ENCODE results near the gene ERFL. TPM values are rescaled to one million over a fixed set of nuclear protein-coding genes. Genes with fewer than 3 reads are reported as not detected.

The ERFL gene
- total and polyA plus RNA-seq, 2 donors (not counting 1 experiment from before 2014, with no cell fraction given), result 2.3 to 5.5 TPM

DNA sequence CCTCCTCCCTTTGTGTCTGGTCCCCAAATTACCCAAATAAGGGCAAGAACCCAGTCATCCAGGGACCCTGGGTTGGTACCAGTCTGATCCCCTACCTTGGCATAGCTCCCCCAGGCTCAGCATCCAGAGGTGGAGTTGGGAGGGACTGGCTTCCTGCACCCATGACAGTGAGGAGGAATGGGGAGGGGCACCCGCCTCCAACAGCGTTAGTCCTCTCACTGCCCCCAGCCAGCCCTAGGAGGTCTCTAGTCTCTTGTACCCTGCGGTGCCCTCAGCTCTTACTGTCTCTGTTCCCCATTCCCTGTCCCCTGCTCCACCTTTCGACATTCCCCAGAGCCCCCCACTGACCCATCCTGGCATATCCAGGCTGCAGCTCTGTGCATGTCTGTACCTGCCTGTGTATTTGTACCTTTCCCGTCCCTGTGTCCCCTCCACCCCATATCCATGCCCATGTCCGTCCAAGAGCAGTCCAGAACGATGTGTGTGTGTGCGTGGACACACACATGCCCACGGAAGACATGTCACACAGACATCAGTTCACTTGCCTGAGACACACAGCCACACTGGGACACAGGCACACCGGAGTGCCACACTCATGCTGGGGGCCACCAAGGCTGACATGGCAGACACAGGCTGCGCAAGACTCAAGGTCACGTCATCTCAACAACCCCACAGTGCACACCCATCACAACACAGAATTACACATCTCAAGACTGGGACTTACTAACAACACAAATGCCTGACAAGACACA, 17.8 kb downstream of the ERFL start:
- TF ChIP-seq EZH2 (IDR thresholded peaks at IDR 0.05; ENCODE audit: borderline replicate concordance, insufficient read depth, low read depth, low read length, poor library complexity, severe bottlenecking), result no peak
- TF ChIP-seq, protein P1, sequence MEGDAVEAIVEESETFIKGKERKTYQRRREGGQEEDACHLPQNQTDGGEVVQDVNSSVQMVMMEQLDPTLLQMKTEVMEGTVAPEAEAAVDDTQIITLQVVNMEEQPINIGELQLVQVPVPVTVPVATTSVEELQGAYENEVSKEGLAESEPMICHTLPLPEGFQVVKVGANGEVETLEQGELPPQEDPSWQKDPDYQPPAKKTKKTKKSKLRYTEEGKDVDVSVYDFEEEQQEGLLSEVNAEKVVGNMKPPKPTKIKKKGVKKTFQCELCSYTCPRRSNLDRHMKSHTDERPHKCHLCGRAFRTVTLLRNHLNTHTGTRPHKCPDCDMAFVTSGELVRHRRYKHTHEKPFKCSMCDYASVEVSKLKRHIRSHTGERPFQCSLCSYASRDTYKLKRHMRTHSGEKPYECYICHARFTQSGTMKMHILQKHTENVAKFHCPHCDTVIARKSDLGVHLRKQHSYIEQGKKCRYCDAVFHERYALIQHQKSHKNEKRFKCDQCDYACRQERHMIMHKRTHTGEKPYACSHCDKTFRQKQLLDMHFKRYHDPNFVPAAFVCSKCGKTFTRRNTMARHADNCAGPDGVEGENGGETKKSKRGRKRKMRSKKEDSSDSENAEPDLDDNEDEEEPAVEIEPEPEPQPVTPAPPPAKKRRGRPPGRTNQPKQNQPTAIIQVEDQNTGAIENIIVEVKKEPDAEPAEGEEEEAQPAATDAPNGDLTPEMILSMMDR (IDR thresholded peaks at IDR 0.05), result no peak
- H3K4me1 Mint-ChIP-seq, result peaks cover 39% of the 10 kb centered on the region
- POLR2A ChIA-PET, result interaction anchor here (1.0 kb wide), 1 partner anchor 27 kb away, joined by 4 read pairs; no protein-coding TSS in a partner anchor
- H3K79me2 ChIP-seq (ENCODE audit: control insufficient read depth, insufficient read depth, low read length), result no peaks in the 10 kb centered on the region
- H3K9ac ChIP-seq (ENCODE audit: low read length), result no peak overlapping the region
- no peaks in the 10 kb centered on the region for H3K9me3 Mint-ChIP-seq (ENCODE audit: insufficient read depth)
- CTCF ChIA-PET, result interaction anchor here (1.1 to 2.0 kb wide), 3 partner anchors 21 to 47 kb away, joined by 3 to 7 read pairs (median 4); no protein-coding TSS in a partner anchor
- H3K27ac Mint-ChIP-seq, result peak overlapping the region; percentile 59
- peaks cover 18% of the 10 kb centered on the region for H3K27me3 Mint-ChIP-seq
- H3K36me3 ChIP-seq (replicated peaks in 1 of 2; ENCODE audit: control extremely low read depth in 1 of 2, control insufficient read depth in 1 of 2, extremely low read depth in 1 of 2, insufficient read depth in 2 of 2, low read length in 1 of 2), result peaks cover 0 to 19% of the 10 kb centered on the region in 2 experiments
- peaks cover 0 to 11% (median 0%) of the 10 kb centered on the region in 3 donors for H3K9me3 ChIP-seq (ENCODE audit: control extremely low read depth in 1 of 3, control insufficient read depth in 2 of 3, insufficient read depth in 1 of 3, low read length in 2 of 3)
- no peak overlapping the region for H3K4me3 Mint-ChIP-seq
- ATAC-seq (ENCODE audit: low read depth) (no peak), DNase-seq (no peak)
- peaks cover 0 to 31% (median 19%) of the 10 kb centered on the region in 4 experiments for H3K27me3 ChIP-seq (replicated peaks in 1 of 4; ENCODE audit: control extremely low read depth in 1 of 4, control insufficient read depth in 3 of 4, insufficient read depth in 4 of 4, low read length in 3 of 4)
- intact Hi-C loops (cut with micrococcal nuclease), result no loop called here
- no peak overlapping the region for H2AFZ ChIP-seq (ENCODE audit: insufficient read depth, low read depth, low read length, poor library complexity, severe bottlenecking)
- no peak overlapping the region for H3K27ac ChIP-seq (ENCODE audit: low read length in 2 of 2)
- H4K20me1 ChIP-seq (ENCODE audit: control insufficient read depth, insufficient read depth, low read length, poor library complexity, severe bottlenecking), result peaks cover 78% of the 10 kb centered on the region
- H3K4me2 ChIP-seq (replicated peaks; ENCODE audit: low read depth, low read length, poor library complexity, severe bottlenecking), result no peak overlapping the region
- H3K4me3 ChIP-seq (ENCODE audit: control extremely low read depth in 1 of 5, extremely low read depth in 1 of 5, insufficient read depth in 1 of 5, low read depth in 2 of 5, low read length in 4 of 5), result no peak overlapping the region
- 86% methylated on average over 12 of the region's 12 CpGs for WGBS (ENCODE audit: insufficient coverage)
- peaks cover 32 to 37% of the 10 kb centered on the region in 2 donors for H3K4me1 ChIP-seq (ENCODE audit: control insufficient read depth in 2 of 2, insufficient read depth in 2 of 2, low read length in 2 of 2)

DNA sequence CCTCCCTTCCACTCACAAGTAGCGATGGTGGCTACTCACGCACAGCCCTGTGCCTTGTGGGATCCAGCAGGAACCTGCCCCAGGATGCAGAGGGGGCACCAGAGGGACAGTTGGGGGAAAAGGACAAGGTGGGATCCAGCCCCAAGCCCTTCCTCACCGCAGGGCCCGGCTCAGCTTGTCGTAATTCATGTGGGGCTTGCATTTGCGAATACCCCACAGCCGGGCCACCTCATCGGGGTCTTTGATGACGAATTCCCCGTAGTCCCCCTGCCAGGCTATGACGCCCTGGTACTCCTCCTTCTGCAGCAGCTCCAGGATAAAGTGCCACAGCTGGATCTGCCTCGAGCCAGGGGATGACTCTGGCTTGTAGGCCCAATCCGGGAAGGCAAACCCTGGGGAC, 18.5 kb downstream of the ERFL start:
- peaks cover 0 to 27% of the 10 kb centered on the region in 2 experiments for H3K36me3 ChIP-seq (replicated peaks in 1 of 2; ENCODE audit: control extremely low read depth in 1 of 2, control insufficient read depth in 1 of 2, extremely low read depth in 1 of 2, insufficient read depth in 2 of 2, low read length in 1 of 2)
- H3K27ac ChIP-seq (ENCODE audit: low read length in 2 of 2), result no peak overlapping the region
- peaks cover 0 to 11% (median 0%) of the 10 kb centered on the region in 3 donors for H3K9me3 ChIP-seq (ENCODE audit: control extremely low read depth in 1 of 3, control insufficient read depth in 2 of 3, insufficient read depth in 1 of 3, low read length in 2 of 3)
- H4K20me1 ChIP-seq (ENCODE audit: control insufficient read depth, insufficient read depth, low read length, poor library complexity, severe bottlenecking), result peaks cover 82% of the 10 kb centered on the region
- no peak for ATAC-seq (ENCODE audit: low read depth)
- ChIA-PET POLR2A (interaction anchor here (1.0 kb wide), 1 partner anchor 26 kb away, joined by 4 read pairs; no protein-coding TSS in a partner anchor), CTCF (no interaction called here)
- Mint-ChIP-seq H3K4me1 (peaks cover 39% of the 10 kb centered on the region), H3K9me3 (ENCODE audit: insufficient read depth) (no peaks in the 10 kb centered on the region), H3K4me3 (no peak overlapping the region), H3K27me3 (peaks cover 18% of the 10 kb centered on the region), H3K27ac (no peak overlapping the region)
- H3K79me2 ChIP-seq (ENCODE audit: control insufficient read depth, insufficient read depth, low read length), result no peaks in the 10 kb centered on the region
- no peak for DNase-seq
- H3K4me3 ChIP-seq (ENCODE audit: control extremely low read depth in 1 of 5, extremely low read depth in 1 of 5, insufficient read depth in 1 of 5, low read depth in 2 of 5, low read length in 4 of 5), result no peak overlapping the region
- TF ChIP-seq, protein P1 (IDR thresholded peaks at IDR 0.05), result no peak
- no peak for TF ChIP-seq EZH2 (IDR thresholded peaks at IDR 0.05; ENCODE audit: borderline replicate concordance, insufficient read depth, low read depth, low read length, poor library complexity, severe bottlenecking)
- no peak overlapping the region for H3K4me2 ChIP-seq (replicated peaks; ENCODE audit: low read depth, low read length, poor library complexity, severe bottlenecking)
- peaks cover 27 to 30% of the 10 kb centered on the region in 2 donors for H3K4me1 ChIP-seq (ENCODE audit: control insufficient read depth in 2 of 2, insufficient read depth in 2 of 2, low read length in 2 of 2)
- H3K27me3 ChIP-seq (replicated peaks in 1 of 4; ENCODE audit: control extremely low read depth in 1 of 4, control insufficient read depth in 3 of 4, insufficient read depth in 4 of 4, low read length in 3 of 4), result peaks cover 0 to 26% (median 15%) of the 10 kb centered on the region in 4 experiments
- H3K9ac ChIP-seq (ENCODE audit: low read length), result no peak overlapping the region
- H2AFZ ChIP-seq (ENCODE audit: insufficient read depth, low read depth, low read length, poor library complexity, severe bottlenecking), result no peak overlapping the region
- intact Hi-C loops (cut with micrococcal nuclease), result no loop called here
- WGBS (ENCODE audit: insufficient coverage), result 83% methylated on average over 11 of the region's 13 CpGs
